H9 (cell line): Measurements from ENCODE around the gene APOBR. TPM values are rescaled to one million over a fixed set of nuclear protein-coding genes. Genes with fewer than 3 reads are reported as not detected.

Source experiments
- DNase-seq: peaks from one replicate; pipeline ENCODE4 v3.0.0-alpha.2; 2017
- H2AFZ ChIP-seq: one replicate; pipeline ENCODE4 v1.6.1; 2013; ENCODE audit warnings: mild to moderate bottlenecking, low read length, control low read depth, moderate library complexity
- H2AK5ac ChIP-seq: 2 replicates; pipeline ENCODE4 v1.6.1; 2013; ENCODE audit warnings: low read length, control low read depth, mixed read lengths; ENCODE audit not compliant: insufficient read length
- H2BK120ac ChIP-seq: one replicate; pipeline ENCODE4 v1.6.1; 2013; ENCODE audit warnings: low read depth, mild to moderate bottlenecking, low read length, control low read depth, inconsistent platforms; ENCODE audit not compliant: poor library complexity, severe bottlenecking
- H2BK12ac ChIP-seq: 2 replicates; pipeline ENCODE4 v1.6.1; 2013; ENCODE audit warnings: low read length, control low read depth, mixed read lengths, low read depth; ENCODE audit not compliant: insufficient read length
- H2BK15ac ChIP-seq: 2 replicates; pipeline ENCODE4 v1.6.1; 2013; ENCODE audit warnings: low read depth, low read length, control low read depth
- H2BK20ac ChIP-seq: one replicate; pipeline ENCODE4 v1.6.1; 2013; ENCODE audit warnings: low read depth, mild to moderate bottlenecking, low read length, control low read depth, inconsistent platforms; ENCODE audit not compliant: poor library complexity, severe bottlenecking
- H2BK5ac ChIP-seq: 2 replicates; pipeline ENCODE4 v1.6.1; 2013; ENCODE audit warnings: low read length, control low read depth, mixed read lengths; ENCODE audit not compliant: insufficient read length
- H3K14ac ChIP-seq: 2 replicates; pipeline ENCODE4 v1.6.1; 2013; ENCODE audit warnings: low read length, control low read depth; ENCODE audit not compliant: insufficient read depth
- H3K18ac ChIP-seq: 2 replicates; pipeline ENCODE4 v1.6.1; 2013; ENCODE audit warnings: low read depth, mild to moderate bottlenecking, mixed read lengths, low read length, control low read depth; ENCODE audit not compliant: insufficient read length
- H3K23ac ChIP-seq: 2 replicates; pipeline ENCODE4 v1.6.1; 2013; ENCODE audit warnings: low read length, control low read depth, mixed read lengths, low read depth; ENCODE audit not compliant: insufficient read length
- H3K23me2 ChIP-seq: 2 replicates; pipeline ENCODE4 v1.6.1; 2013; ENCODE audit warnings: low read depth, mild to moderate bottlenecking, mixed read lengths, low read length, control low read depth; ENCODE audit not compliant: insufficient read length, poor library complexity, severe bottlenecking
- H3K27ac ChIP-seq: 2 replicates; pipeline ENCODE4 v1.5.1; 2013; ENCODE audit warnings: low read length, control low read depth, mixed read lengths, low read depth; ENCODE audit not compliant: insufficient read length
- H3K27me3 ChIP-seq: 2 replicates; pipeline ENCODE4 v1.6.1; 2013; ENCODE audit warnings: low read length, control low read depth, inconsistent platforms; ENCODE audit not compliant: insufficient read depth
- H3K4ac ChIP-seq: 2 replicates; pipeline ENCODE4 v1.6.1; 2013; ENCODE audit warnings: low read depth, mild to moderate bottlenecking, control low read depth, inconsistent platforms, low read length, moderate library complexity
- H3K4me1 ChIP-seq: 2 replicates; pipeline ENCODE4 v1.6.1; 2013; ENCODE audit warnings: low read length, control low read depth, inconsistent platforms; ENCODE audit not compliant: insufficient read depth
- H3K4me2 ChIP-seq: 2 replicates; pipeline ENCODE4 v1.6.1; 2013; ENCODE audit warnings: low read length, control low read depth, mixed read lengths; ENCODE audit not compliant: insufficient read length, insufficient read depth
- H3K56ac ChIP-seq: 2 replicates; pipeline ENCODE4 v1.6.1; 2013; ENCODE audit warnings: low read depth, mild to moderate bottlenecking, mixed read lengths, low read length, control low read depth; ENCODE audit not compliant: insufficient read length
- H3K79me1 ChIP-seq: 2 replicates; pipeline ENCODE4 v1.6.1; 2013; ENCODE audit warnings: low read depth, mild to moderate bottlenecking, moderate library complexity, low read length, control low read depth, inconsistent platforms; ENCODE audit not compliant: insufficient read depth, poor library complexity, severe bottlenecking
- H3K79me2 ChIP-seq: 2 replicates; pipeline ENCODE4 v1.6.1; 2013; ENCODE audit warnings: low read length, control low read depth, inconsistent platforms; ENCODE audit not compliant: insufficient read depth
- H3K9ac ChIP-seq: 2 replicates; pipeline ENCODE4 v1.6.1; 2013; ENCODE audit warnings: low read length, control low read depth, mixed read lengths; ENCODE audit not compliant: insufficient read length; ENCODE audit errors: extremely low read depth
- H3K9me3 ChIP-seq: one replicate; pipeline ENCODE4 v1.6.1; 2013; ENCODE audit warnings: low read depth, low read length, inconsistent platforms; ENCODE audit not compliant: control insufficient read depth
- H3T11ph ChIP-seq: one replicate; pipeline ENCODE4 v1.6.1; 2013; ENCODE audit warnings: mild to moderate bottlenecking, low read length, control low read depth, inconsistent platforms
- H4K20me1 ChIP-seq: one replicate; pipeline ENCODE4 v1.6.1; 2013; ENCODE audit not compliant: control insufficient read depth, insufficient read length, insufficient read depth
- H4K5ac ChIP-seq: 2 replicates; pipeline ENCODE4 v1.6.1; 2013; ENCODE audit warnings: low read depth, mild to moderate bottlenecking, mixed read lengths, low read length, control low read depth; ENCODE audit not compliant: insufficient read length
- H4K8ac ChIP-seq: replicated peaks from 2 replicates; pipeline ENCODE4 v1.6.1; 2013; ENCODE audit warnings: low read length, control low read depth, mixed read lengths, low read depth; ENCODE audit not compliant: insufficient read length
- H4K91ac ChIP-seq: 2 replicates; pipeline ENCODE4 v1.6.1; 2013; ENCODE audit warnings: low read depth, mild to moderate bottlenecking, moderate library complexity, mixed read lengths, low read length, control low read depth; ENCODE audit not compliant: insufficient read length
- H3K27ac Mint-ChIP-seq, 3 experiments: 2 replicates in 2 of 3; 3 replicates in 1 of 3; pipeline ENCODE4 v1.8.0; 2020 to 2021; ENCODE audit warnings: mixed read lengths in 3 of 3, mild to moderate bottlenecking in 1 of 3, moderate library complexity in 1 of 3
- H3K27me3 Mint-ChIP-seq: 2 replicates; pipeline ENCODE4 v1.8.0; 2021; ENCODE audit warnings: low read depth, mild to moderate bottlenecking, moderate library complexity, mixed read lengths
- H3K36me3 Mint-ChIP-seq, 3 experiments: 2 replicates in 2 of 3; 3 replicates in 1 of 3; pipeline ENCODE4 v1.8.0; 2020 to 2021; ENCODE audit warnings: low read depth in 3 of 3, mixed read lengths in 3 of 3; ENCODE audit not compliant: insufficient read depth in 1 of 3
- H3K4me1 Mint-ChIP-seq, 2 experiments: 2 replicates each; pipeline ENCODE4 v1.8.0; 2020; ENCODE audit warnings: mixed read lengths in 2 of 2
- H3K4me3 Mint-ChIP-seq, 2 experiments: 2 replicates in 1 of 2; 3 replicates in 1 of 2; pipeline ENCODE4 v1.8.0; 2020 to 2021; ENCODE audit warnings: mild to moderate bottlenecking in 2 of 2, mixed read lengths in 2 of 2, moderate library complexity in 1 of 2
- H3K9me3 Mint-ChIP-seq, 2 experiments: 2 replicates in 1 of 2; 3 replicates in 1 of 2; pipeline ENCODE4 v1.8.0; 2020; ENCODE audit warnings: mild to moderate bottlenecking in 2 of 2, mixed read lengths in 2 of 2, moderate library complexity in 1 of 2
- CTCF ChIP-seq: fragments of 200-600 bp; sonication (generic); conservative IDR thresholded peaks from 3 replicates; pipeline ENCODE4 v1.8.0; 2021; ENCODE audit warnings: antibody characterized with exemption, mild to moderate bottlenecking
- WGBS: extraction: QIAGEN DNeasy Blood & Tissue Kit; methylation state at CpG from one replicate; pipeline ENCODE4 v1.1.7; 2013; ENCODE audit warnings: missing lambda C conversion rate, low lambda C conversion rate, mixed read lengths; ENCODE audit not compliant: insufficient read length; ENCODE audit errors: extremely low coverage; 5-methylcytosine and 5-hydroxymethylcytosine counted together
- total RNA-seq: library from RNA; stranded (reverse); gene quantifications from 2 replicates; pipeline ENCODE4 v1.2.1, GENCODE V29; 2021

Gene APOBR
- total RNA-seq, 1 experiment from 2014 or later = not detected

- no peak for TF ChIP-seq CTCF
- no peak overlapping the region; the same call in 1 of the 2 replicates for H3K14ac ChIP-seq
- no peak for DNase-seq
- H3K18ac ChIP-seq = no peak overlapping the region
- no peak overlapping the region for H3K56ac ChIP-seq
- H2BK15ac ChIP-seq = no peak overlapping the region
- no peaks in the 10 kb centered on the region for H3K79me2 ChIP-seq
- H4K8ac ChIP-seq = no peak overlapping the region
- no peak overlapping the region for H2AFZ ChIP-seq
- no CpG with 5 or more reads among the region's 21 CpGs for WGBS
- no peak overlapping the region for H3T11ph ChIP-seq
- H2BK20ac ChIP-seq = no peak overlapping the region
- no peak overlapping the region for H2BK120ac ChIP-seq
- H2BK12ac ChIP-seq = no peak overlapping the region
- no peaks in the 10 kb centered on the region for H3K27me3 ChIP-seq
- peaks cover 2% of the 10 kb centered on the region for H3K27me3 Mint-ChIP-seq
- H3K9me3 Mint-ChIP-seq = no peaks in the 10 kb centered on the region
- no peak overlapping the region for H4K91ac ChIP-seq
- H3K27ac Mint-ChIP-seq = no peak overlapping the region; a peak in 1 of 7 replicates
- H3K9ac ChIP-seq = no peak overlapping the region
- no peak overlapping the region for H3K4me2 ChIP-seq
- H3K23me2 ChIP-seq = no peaks in the 10 kb centered on the region
- H3K4ac ChIP-seq = no peak overlapping the region
- no peak overlapping the region for H3K23ac ChIP-seq
- no peak overlapping the region for H2AK5ac ChIP-seq
- H4K20me1 ChIP-seq = no peaks in the 10 kb centered on the region
- H3K4me1 ChIP-seq = no peaks in the 10 kb centered on the region
- H3K27ac ChIP-seq = no peak overlapping the region
- H3K79me1 ChIP-seq = no peaks in the 10 kb centered on the region
- H3K36me3 Mint-ChIP-seq = no peaks in the 10 kb centered on the region
- no peak overlapping the region for H4K5ac ChIP-seq
- no peaks in the 10 kb centered on the region for H3K9me3 ChIP-seq
- 0 out of 4 replicates have a peak, but pooled peaks cover 0 to 2% of the 10 kb centered on the region in 2 experiments for H3K4me1 Mint-ChIP-seq
- no peak overlapping the region for H2BK5ac ChIP-seq
- no peak overlapping the region for H3K4me3 Mint-ChIP-seq
Observed at GRCh38 chr16:28511801-28512789, 17.7 kb downstream of the APOBR start.
